NCI-H524 (cell line): ENCODE results near the gene FIS1.
"Not testable (repeated sequence)": the region's sequence is repeated elsewhere in the genome, so short reads cannot be mapped to it uniquely, and the experiment has no call there.

Source experiments
- DNase-seq, 2 experiments: peaks; one replicate each; lab custom pipeline; 2025; lab: John Stamatoyannopoulos, UW

The FIS1 gene

GRCh38 chr7:101203740-101204738 lies 40.8 kb downstream of the FIS1 start:
- DNase-seq = not testable (repeated sequence)

- DNase-seq = no peak
Observed at GRCh38 chr7:101202603-101202918, 42.3 kb downstream of the FIS1 start.

GRCh38 chr7:101201695-101202602 lies 42.9 kb downstream of the FIS1 start:
- peak in 1 of 2 experiments; percentile 14 for DNase-seq

GRCh38 chr7:101200862-101201599 lies 43.9 kb downstream of the FIS1 start, which contains the start of gene MOGAT3:
Gene MOGAT3 (minus strand): TSS chr7:101201036. CDS start chr7:101200854, 182 bp downstream.
- no peak for DNase-seq

- DNase-seq = no peak
Observed at GRCh38 chr7:101200504-101200861, 44.4 kb downstream of the FIS1 start.

GRCh38 chr7:101199522-101199921 lies 45.4 kb downstream of the FIS1 start:
- DNase-seq = not testable (repeated sequence)

- no peak for DNase-seq
Observed at GRCh38 chr7:101198476-101198875, 46.4 kb downstream of the FIS1 start.

- no peak for DNase-seq
Observed at GRCh38 chr7:101197991-101198390, 46.9 kb downstream of the FIS1 start.

GRCh38 chr7:101195884-101196283 lies 49.0 kb downstream of the FIS1 start:
- no peak for DNase-seq
